Sciatic nerve (tissue), 2 donors: ENCODE data around the gene COG1. TPM values are rescaled to one million over a fixed set of nuclear protein-coding genes. Genes with fewer than 3 reads are reported as not detected.

ENCODE experiments used
- ATAC-seq: fragments of 200-7000 bp; cut with Tn5 transposase; one replicate; pipeline ENCODE4 v1.9.1; 2020; ENCODE audit warnings: mild to moderate bottlenecking, moderate library complexity
- DNase-seq: peaks from one replicate; pipeline ENCODE4 v3.0.0-alpha.2; 2020; ENCODE audit warnings: low spot score
- intact Hi-C: fragments of 100-400 bp; cut with DNase I; formaldehyde crosslinking; loops from one replicate; pipeline ENCODE4 v1.14.2; 2022
- total RNA-seq: library from RNA; stranded (reverse); fragmentation: NEBNext Ultra II Directional; extraction: Animal tissue kit (Norgen Biotek cat#: 25700); gene quantifications from one replicate; pipeline ENCODE4 v1.2.1, GENCODE V29; 2021
- donor health status: DM: no; HTN: no; CAD: no.
- donor health status: DM: no; HTN: no; CAD: no.

The COG1 gene
- total RNA-seq, 1 donor from 2014 or later, result 49.8 TPM

DNA sequence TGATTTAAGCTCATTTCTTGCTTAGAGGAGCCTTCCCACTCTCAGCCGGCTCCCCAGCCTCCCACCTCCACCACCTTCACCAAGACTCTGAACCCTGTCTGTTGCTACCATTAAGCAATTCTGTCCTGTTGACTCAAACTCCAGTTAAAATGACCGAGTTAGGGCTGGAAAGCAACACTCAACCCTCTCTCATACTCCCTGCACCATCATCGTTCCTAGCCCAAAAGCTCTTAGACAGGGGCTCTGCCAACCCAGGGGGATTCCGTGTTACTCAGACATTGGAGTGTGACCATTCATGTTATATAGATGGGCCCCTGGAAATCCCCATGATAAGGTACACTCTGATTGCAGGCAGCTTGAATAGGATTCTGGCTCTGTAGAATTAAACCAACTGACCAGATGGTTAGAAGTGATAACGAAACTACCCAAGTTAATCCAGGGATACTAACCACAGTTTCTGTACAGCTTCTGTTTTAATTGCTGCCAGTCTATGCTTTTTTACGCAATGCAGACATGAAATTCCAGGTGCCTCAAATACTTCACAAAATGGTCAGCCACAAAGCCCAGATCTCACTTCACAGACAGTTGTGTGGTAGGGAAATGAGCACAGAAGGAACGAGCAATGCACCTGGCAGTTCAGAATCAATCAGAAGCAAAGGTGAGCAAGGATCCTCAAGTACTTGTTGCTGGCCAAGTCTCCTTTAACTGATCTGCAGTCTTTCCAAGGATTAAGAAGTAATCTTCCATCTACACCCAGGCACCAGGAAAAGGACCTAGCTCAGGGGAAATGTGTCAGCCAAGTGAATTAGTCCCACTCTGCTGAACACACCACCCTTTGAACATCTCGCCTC, 25.9 kb upstream of the COG1 start:
- intact Hi-C loops, result loop anchor here (10.0 kb wide), 2 partner anchors 182 to 432 kb away; no protein-coding TSS in a partner anchor

DNA sequence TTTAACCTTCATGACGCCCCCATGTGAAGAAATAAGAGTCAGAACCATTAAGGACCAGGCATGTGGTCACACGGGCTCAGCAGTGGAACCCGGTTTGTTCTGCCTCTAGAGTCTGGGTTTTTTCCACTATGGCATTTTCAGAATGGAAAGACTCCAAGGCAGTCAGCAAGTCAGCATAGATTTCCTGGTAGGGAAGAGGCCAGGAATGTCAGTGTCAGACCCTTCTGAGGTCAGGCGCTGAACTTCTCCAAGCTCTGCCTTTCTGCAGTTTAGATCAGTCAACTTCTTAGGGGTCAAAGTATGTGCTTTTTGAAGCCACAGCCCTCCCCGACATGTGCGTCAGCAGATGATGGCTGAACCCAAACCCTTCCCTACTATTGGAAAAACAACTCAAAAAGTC, 24.2 kb upstream of the COG1 start:
- ATAC-seq (no peak), DNase-seq (no peak)
- intact Hi-C loops, result loop anchor here (10.0 kb wide), 2 partner anchors 184 to 434 kb away; no protein-coding TSS in a partner anchor

More for the DNA sequence above, 25.9 kb upstream of the COG1 start:
- DNase-seq, result no peak
- ATAC-seq, result no peak

DNA sequence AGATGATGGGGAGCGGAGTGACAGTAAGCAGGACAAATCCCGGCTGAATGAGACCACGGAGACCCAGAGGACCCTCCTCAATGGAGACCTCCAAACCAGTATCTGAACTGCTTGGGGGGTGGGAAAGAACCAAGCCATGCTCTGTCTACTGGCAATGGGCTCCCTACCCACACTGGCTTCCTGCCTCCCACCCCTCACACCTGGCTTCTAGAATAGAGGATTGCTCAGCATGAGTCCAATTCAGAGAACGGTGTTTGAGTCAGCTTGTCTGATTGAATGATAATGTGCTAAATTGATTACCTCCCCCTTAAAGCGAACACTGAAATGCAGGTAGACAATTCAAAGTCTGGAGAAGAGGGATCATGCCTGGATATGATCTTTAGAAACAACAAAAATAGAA, 22.5 kb upstream of the COG1 start:
- ATAC-seq (no peak), DNase-seq (no peak)
- intact Hi-C loops, result no loop called here

DNA sequence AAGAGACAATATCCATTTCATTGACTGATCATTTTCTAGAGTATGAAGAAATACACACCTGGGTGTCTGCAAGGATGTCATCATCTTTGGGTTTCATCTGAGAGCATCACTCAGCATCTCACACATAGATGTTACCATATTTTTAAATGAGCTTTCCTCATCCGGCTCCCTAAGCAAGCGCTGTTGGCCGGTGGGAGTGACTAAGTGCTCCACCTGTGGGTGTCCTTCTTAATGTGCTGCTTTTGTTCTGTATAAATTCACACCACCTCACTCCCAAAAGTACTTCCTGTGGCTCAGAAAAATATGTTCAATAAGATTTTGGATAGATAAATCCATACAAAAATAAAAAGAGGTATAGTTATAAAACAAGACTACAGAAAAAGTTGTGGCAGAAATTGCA, 20.6 kb upstream of the COG1 start:
- intact Hi-C loops, result no loop called here
- ATAC-seq (no peak), DNase-seq (no peak)

DNA sequence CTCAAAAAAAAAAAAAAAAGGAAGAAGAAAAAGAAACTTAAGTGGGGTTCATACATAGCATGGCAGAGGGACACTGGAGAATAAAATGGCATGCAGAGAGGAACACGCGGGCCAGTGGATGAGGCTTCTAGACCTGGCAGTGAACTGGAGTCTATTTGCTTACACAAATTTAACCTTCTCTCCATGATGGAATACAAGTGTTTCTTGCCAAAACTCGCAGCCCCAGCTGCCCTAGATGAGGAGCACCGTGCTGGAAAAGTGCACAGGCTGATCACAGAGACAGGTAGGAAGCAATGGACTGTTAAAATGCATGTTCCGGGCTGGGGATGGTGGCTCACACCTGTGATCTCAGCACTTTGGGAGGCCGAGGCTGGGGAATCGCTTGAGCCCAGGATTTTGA, 18.7 kb upstream of the COG1 start:
- ATAC-seq, result no peak
- no peak for DNase-seq
- intact Hi-C loops, result no loop called here

DNA sequence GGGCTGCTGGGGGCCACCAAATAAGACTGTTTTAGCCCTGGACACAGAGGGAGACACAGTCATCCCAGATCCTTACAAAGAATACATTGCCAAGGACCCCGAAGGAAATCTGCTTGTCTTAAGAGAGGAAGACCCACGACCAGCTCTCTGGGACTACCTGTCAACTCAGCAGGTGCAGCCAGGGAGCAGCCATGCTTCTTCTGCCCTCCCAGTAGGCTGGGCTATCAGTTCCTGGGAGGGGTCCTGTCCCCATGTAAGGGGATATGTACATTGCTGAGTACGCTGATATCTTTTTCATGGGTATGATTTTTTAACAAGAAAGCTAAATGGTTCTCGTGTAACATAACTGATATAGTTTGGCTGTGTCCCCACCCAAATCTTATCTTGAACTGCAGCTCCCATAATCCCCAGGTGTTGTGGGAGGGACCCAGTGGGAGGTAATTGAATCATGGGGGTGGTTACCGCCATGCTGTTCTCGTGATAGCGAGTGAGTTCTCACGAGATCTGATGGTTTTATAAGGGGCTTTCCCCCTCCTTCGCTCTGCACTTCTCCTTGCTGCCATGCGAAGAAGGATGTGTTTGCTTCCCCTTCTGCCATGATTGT, 16.8 kb upstream of the COG1 start:
- ATAC-seq (no peak), DNase-seq (no peak)
- intact Hi-C loops, result no loop called here

DNA sequence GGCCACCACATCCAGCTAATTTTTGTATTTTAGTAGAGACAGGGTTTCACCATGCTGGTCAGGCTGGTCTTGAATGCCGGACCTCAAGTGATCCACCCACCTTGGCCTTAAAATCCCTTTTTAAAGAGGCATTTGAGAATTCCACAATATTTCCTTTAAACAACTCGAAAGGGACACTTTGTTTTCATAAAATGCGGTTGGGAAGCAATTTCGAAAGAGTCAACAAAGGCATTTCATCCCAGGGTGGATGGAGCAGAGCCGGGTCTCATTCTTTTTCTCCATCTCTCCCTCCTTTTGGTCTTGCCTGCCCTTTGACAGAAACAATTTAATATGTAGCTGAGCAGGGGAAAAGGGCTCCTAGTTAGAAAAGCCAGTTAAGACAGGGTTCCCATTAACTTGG, 13.5 kb upstream of the COG1 start:
- ATAC-seq, result peak; percentile 59
- DNase-seq, result no peak
- intact Hi-C loops, result no loop called here

DNA sequence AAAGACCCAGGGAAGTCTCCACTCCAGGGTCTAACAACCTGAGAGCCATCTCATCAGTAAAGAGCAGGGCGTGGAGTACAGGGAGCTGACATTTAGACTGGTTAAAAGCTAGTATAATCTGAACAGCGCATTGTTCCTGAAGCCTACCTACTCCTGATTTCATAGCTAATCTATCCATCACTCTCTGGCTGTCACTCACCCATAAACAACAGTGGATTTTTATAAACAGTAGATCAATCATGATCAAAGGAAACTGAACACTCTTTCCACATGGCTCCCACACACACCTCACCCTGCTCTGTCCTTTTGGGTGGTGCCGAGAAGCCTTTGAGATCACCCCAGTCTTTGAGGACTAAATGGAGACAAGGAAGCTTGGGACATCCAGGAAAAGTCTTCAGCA, 13.0 kb upstream of the COG1 start:
- ATAC-seq (no peak), DNase-seq (no peak)
- intact Hi-C loops, result no loop called here

DNA sequence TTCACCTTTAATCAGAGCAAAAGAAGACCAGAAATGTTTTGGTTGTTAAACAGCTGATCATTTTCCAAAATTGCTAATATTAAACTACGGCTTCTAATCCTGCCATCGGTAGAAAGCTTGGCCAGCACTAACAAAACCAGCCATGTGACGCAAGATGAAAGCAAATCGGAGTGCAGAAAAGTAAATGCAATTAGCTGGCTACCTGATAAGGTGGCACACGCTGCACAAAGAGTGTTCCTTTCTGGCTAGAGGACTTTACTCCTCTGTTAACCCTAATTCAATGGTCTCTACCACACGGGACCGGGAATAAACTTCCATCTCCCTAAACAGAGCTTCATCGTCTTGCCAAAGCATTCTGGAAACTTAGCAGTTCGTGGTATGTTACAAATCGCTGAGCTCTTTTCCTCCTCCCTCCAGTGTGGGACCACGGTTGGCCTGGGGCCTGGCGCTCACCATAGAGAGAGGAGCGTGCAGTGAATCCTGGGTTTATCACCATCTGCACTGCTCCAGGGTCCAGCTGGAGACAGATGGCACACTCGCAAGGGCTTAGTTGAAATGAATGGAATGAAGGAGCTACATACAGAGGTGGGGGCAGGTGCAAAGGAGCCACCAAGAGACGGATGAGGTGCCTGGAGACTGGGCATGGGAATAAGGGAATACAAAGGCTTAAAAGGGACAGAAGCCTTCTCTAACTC, 10.1 kb upstream of the COG1 start:
- DNase-seq, result no peak
- ATAC-seq, result no peak
- intact Hi-C loops, result no loop called here

DNA sequence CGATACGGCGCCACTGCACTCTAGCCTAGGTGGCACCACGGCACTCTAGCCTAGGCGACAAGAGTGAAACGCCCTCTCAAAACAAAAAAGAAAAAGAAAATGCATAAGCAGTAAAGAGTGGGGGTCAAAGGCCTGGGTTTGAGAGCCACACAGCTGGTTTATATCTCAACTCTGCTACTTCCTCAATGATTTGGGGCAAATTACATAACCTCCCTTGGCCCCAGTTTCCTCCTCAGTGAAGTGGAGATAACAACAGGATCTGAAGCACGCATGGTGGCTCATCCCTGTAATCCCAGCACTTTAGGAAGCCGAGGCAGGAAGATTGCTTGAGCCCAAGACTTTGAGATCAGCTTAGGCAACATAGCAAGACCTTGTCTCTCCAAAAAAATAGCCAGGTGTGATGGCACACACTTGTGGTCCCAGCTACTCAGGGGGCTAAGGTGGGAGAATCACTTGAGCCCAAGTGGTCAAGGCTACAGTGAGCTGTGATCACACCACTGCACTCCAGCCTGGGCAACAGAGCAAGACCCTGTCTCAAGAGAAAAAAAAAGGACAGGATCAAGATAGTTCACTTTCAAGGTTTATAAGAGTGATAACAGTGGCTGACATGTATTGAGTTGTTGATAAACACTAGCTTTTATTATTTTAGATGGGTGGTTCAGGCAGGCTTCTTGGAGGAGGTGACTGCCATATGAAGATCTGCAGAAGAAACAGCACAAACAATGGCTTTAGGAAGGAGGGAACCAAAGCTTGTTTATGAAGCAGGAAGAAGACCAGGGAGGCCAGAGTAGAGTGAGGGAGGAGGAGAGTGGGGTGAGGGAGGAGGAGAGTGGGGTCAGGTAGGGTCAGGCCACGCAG, 8.5 kb upstream of the COG1 start:
- ATAC-seq, result no peak
- intact Hi-C loops, result no loop called here
- no peak for DNase-seq

DNA sequence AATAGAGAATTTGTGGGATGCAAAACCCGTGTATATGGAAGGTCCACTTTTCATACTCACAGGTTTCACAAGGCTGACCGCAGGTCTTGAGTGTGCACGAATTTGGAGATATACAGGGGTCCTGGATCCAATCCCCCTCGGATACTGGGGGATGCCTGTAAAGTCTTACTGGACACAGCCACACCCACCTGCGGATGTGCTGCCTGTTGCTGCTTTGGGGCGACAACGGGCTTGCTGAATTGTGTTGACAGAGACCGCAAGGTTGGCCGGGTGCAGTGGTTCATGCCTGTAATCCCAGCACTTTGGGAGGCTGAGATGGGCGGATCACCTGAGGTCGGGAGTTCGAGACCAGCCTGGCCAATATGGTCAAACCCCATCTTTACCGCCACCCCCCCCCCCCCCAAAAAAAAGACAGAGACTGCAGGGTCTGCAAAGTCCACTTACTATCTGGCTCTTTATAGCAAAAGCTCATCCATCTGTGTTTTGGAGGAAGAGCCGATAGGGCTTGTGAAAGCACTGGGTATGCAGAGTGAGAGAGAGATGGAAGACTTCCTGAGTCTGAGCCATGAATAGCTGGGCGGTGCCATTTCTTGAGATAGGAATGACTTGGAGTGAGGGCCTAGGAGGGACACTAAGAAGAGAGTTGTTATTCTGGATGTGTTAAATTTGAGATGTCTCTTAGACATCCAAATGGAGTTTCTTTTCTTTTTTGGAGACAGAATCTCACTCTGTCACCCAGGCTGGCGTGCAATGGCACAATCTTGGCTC, 6.4 kb upstream of the COG1 start:
- ATAC-seq (no peak), DNase-seq (no peak)
- intact Hi-C loops, result no loop called here

DNA sequence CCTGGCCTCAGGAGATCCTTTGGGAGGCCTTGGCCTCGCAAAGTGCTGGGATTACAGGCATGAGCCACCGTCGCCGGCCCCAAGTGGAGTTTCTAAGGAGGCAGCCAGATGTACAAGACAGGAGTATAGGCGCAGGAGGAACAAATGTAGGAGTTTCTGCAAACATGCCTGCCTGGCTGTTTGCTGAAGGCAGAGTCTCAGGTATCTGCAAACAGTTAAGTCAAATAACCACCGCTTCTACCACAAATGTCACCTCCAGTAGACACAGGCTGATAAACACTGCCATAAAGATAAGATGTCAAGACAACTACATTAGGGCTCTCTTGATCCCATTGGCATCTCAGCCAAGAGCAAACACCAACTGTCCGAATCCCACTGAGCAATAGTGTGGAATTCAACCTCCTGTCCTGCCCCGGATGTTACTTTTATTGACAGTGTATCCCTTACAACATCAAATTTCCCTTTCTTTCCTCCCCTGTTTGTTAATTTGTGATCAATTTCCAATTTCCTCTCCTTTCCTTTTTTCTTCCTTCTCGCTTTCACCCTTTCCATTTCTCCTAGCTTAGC, 5.6 kb upstream of the COG1 start:
- ATAC-seq (no peak), DNase-seq (no peak)
- intact Hi-C loops, result no loop called here

DNA sequence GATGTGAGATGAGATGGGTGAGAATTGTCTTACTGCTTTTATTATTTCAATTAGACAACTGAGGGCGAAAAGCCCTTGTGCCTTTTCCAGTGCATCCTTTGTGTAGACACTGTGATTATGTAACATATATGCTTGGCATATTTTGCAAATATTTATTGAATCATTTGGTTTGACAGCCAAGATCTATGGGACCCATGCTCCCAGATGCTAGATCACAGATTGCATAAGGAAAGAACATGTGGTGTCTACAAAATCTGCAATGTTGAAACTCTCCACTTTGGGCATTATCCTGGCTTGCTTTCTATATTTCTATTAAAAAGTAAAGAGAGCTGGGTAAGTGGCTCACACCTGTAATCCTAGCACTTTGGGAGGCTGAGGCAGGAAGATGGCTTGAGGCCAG, 4.8 kb upstream of the COG1 start:
- intact Hi-C loops, result no loop called here
- ATAC-seq, result no peak
- no peak for DNase-seq

DNA sequence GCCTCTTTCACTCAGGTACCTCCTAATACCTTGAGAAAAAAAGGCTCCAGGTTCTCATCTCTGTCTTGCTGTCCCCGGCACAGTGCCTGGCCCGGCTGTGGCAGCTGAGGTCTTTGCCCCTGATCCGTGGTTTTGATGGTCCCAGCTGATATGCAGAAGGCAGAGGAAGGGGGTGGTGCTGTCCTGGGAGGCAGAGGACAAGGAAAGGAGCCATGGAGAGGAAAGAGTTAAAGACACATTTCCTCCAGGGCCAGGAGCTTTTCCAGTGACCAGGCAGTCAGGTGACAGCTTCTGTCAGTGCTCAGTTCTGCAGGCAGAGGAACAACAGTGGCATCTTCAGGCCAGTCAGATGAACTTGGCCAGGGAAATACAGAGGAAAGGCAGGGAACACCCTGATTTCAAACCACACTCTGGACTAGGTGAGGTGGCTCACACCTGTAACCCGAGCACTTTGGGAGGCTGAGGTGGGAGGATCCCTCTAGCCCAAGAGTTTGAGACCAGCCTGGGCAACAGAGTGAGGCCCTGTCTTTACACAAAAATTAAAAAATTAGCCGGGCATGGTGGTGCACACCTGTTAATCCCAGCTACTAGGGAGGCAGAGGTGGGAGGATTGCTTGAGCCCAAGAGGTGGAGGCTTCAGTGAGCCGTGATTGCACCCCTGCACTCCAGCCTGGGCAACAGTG, 3.3 kb upstream of the COG1 start:
- ATAC-seq (no peak), DNase-seq (no peak)
- intact Hi-C loops, result no loop called here

DNA sequence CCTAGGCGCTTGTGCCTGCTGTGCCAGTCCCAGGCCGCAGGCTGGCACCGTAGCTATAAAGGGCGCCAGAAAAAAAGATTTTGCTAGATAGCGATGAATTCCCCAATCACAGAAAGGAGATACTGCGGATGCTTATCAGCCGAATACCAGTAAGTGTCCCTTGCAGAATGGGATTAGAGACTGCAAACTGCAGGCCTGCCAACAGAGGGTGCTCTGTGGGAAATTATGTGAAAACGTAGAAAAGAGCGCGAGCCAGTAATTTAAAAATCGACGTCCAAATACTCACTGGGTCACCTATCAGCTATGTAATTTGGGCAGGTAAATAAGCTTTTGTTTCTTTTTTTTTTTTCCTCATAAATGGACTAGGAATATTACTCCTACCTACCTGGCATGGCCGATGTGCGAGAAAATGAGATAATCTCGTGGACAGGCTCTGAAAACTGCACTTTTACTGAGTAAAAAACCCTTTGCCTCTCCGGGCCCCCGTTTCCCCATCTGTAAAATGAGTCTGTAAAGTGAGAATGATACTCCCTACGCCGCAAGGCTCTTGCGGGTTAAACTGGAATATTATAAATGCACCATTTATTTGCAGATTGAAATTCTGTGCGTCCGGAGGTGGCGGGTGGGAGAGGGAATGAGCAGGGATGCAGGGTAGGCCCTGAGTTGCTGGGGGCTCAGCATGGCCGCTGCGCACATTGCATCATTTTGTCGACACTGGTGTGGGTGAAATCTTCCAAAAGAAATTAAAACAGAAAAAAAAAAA, 1.2 kb upstream of the COG1 start:
- DNase-seq, result peak; percentile 78
- intact Hi-C loops, result no loop called here

DNA sequence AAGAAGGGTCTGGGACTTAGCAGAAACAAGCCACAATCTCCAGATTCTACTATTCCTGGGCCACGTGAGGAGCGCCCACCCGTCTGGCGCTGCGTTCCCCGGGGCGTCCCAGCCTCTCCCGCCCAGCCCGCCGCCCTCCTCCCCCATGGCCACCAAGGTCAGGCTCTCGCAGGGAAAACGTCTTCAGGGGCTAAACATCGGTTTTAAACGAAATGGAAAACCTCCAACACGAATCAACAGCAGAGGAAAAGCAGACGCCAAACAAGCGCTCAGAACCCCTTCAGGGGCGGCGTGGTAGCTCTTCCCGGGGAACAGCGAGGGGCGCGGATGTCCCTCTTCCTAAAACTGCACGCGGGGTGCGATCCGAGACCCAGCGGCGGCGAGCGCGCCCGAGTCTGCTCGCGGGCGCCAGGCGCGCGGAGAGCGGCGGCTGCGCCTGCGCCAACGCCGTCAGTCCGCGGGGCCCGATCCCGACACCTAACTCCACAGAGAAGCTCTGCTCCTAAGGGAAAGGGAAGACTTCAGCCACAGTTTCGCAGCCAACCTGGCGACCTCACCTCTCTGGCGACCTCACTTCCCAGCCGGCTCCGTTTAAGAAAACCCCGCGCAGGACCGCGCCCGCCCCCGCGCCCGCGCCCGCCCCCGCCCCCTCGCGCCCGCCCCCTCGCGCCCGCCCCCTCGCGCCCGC, 505 bp upstream of the COG1 start:
- intact Hi-C loops, result no loop called here
- peak; percentile 77 for ATAC-seq
- peak; percentile 77 for DNase-seq

More for the DNA sequence above, 1.2 kb upstream of the COG1 start:
- peak; percentile 57 for ATAC-seq
